ENCODE data around the gene CCDC192.
"Not testable (repeated sequence)": the region's sequence is repeated elsewhere in the genome, so short reads cannot be mapped to it uniquely, and the experiment has no call there.

CCDC192 gene

GRCh38 chr5:127702926-127703561 is at the start of gene CCDC192:
Gene CCDC192 (plus strand): TSS chr5:127703391. CDS start chr5:127703446, 55 bp downstream.
- DNase-seq (ENCODE audit: low read depth, low spot score): no peak

- DNase-seq (ENCODE audit: low read depth, low spot score): no peak
Measured at GRCh38 chr5:127656825-127657224, 46.4 kb upstream of the CCDC192 start.

GRCh38 chr5:127660047-127660733 is 43.0 kb upstream of the CCDC192 start:
- DNase-seq (ENCODE audit: low read depth, low spot score): no peak

- DNase-seq (ENCODE audit: low read depth, low spot score): no peak
Measured at GRCh38 chr5:127664093-127664492, 39.1 kb upstream of the CCDC192 start.

GRCh38 chr5:127665641-127666040 is 37.5 kb upstream of the CCDC192 start:
- DNase-seq (ENCODE audit: low read depth, low spot score): no peak

GRCh38 chr5:127666043-127666716 is 37.0 kb upstream of the CCDC192 start:
- DNase-seq (ENCODE audit: low read depth, low spot score): no peak

GRCh38 chr5:127667926-127668325 is 35.3 kb upstream of the CCDC192 start:
- DNase-seq (ENCODE audit: low read depth, low spot score): no peak

GRCh38 chr5:127671218-127671617 is 32.0 kb upstream of the CCDC192 start:
- DNase-seq (ENCODE audit: low read depth, low spot score): no peak

GRCh38 chr5:127673117-127673800 is 29.9 kb upstream of the CCDC192 start:
- no peak for DNase-seq (ENCODE audit: low read depth, low spot score)

GRCh38 chr5:127676951-127677350 is 26.2 kb upstream of the CCDC192 start:
- not testable (repeated sequence) for DNase-seq (ENCODE audit: low read depth, low spot score)

GRCh38 chr5:127679691-127680330 is 23.4 kb upstream of the CCDC192 start:
- not testable (repeated sequence) for DNase-seq (ENCODE audit: low read depth, low spot score)

- DNase-seq (ENCODE audit: low read depth, low spot score): no peak
Measured at GRCh38 chr5:127680595-127680994, 22.6 kb upstream of the CCDC192 start.

GRCh38 chr5:127683008-127683407 is 20.2 kb upstream of the CCDC192 start:
- peak; percentile 73 for DNase-seq (ENCODE audit: low read depth, low spot score)

- DNase-seq (ENCODE audit: low read depth, low spot score): no peak
Measured at GRCh38 chr5:127684726-127685467, 18.3 kb upstream of the CCDC192 start.

GRCh38 chr5:127685662-127686061 is 17.5 kb upstream of the CCDC192 start:
- no peak for DNase-seq (ENCODE audit: low read depth, low spot score)

GRCh38 chr5:127686424-127686823 is 16.8 kb upstream of the CCDC192 start:
- DNase-seq (ENCODE audit: low read depth, low spot score): no peak

- no peak for DNase-seq (ENCODE audit: low read depth, low spot score)
Measured at GRCh38 chr5:127694518-127695171, 8.5 kb upstream of the CCDC192 start.

- DNase-seq (ENCODE audit: low read depth, low spot score): no peak
Measured at GRCh38 chr5:127695346-127695745, 7.8 kb upstream of the CCDC192 start.

- no peak for DNase-seq (ENCODE audit: low read depth, low spot score)
Measured at GRCh38 chr5:127696683-127697082, 6.5 kb upstream of the CCDC192 start.

- no peak for DNase-seq (ENCODE audit: low read depth, low spot score)
Measured at GRCh38 chr5:127697894-127698600, 5.1 kb upstream of the CCDC192 start.
